SK-N-SH treated with all-trans-retinoic acid at 6 μM for 48 hours (cell line): ENCODE results near the gene PLET1.

Source experiments
- ATAC-seq: fragments of 200-7000 bp; cut with Tn5 transposase; 3 replicates; pipeline ENCODE4 v1.9.1; 2020; ENCODE audit warnings: mild to moderate bottlenecking, moderate library complexity
- ARNTL ChIP-seq: fragments of 450-650 bp; formaldehyde crosslinking; IDR thresholded peaks from 2 replicates; pipeline ENCODE4 v1.5.0; 2020; ENCODE audit warnings: low read depth, mild to moderate bottlenecking, moderate library complexity, borderline replicate concordance
- BACH2 ChIP-seq: fragments of 250-450 bp; sonication (Bioruptor Pico); IDR thresholded peaks from 2 replicates; pipeline ENCODE4 v1.9.0; 2021; ENCODE audit warnings: mild to moderate bottlenecking, borderline replicate concordance
- CSDC2 ChIP-seq: fragments of 250-450 bp; sonication (Bioruptor Pico); IDR thresholded peaks from 2 replicates; pipeline ENCODE4 v1.5.0; 2020; ENCODE audit warnings: mild to moderate bottlenecking, moderate library complexity
- ESRRG ChIP-seq: fragments of 250-450 bp; sonication (Bioruptor Pico); IDR thresholded peaks from 2 replicates; pipeline ENCODE4 v1.6.1; 2021; ENCODE audit warnings: mild to moderate bottlenecking
- GLIS3 ChIP-seq: fragments of 250-450 bp; sonication (Bioruptor Pico); IDR thresholded peaks from 2 replicates; pipeline ENCODE4 v1.5.0; 2020; ENCODE audit warnings: mild to moderate bottlenecking, moderate library complexity
- ISL1 ChIP-seq: fragments of 250-450 bp; sonication (Bioruptor Pico); IDR thresholded peaks from 2 replicates; pipeline ENCODE4 v2.1.2; 2022; ENCODE audit warnings: mild to moderate bottlenecking, moderate library complexity
- OSR1 ChIP-seq: fragments of 250-450 bp; sonication (Bioruptor Pico); IDR thresholded peaks from 2 replicates; pipeline ENCODE4 v1.8.0; 2022; ENCODE audit warnings: moderate library complexity, mild to moderate bottlenecking, inconsistent platforms
- PPARA ChIP-seq: fragments of 250-450 bp; sonication (Bioruptor Pico); IDR thresholded peaks from 2 replicates; pipeline ENCODE4 v1.5.0; 2020; ENCODE audit warnings: mild to moderate bottlenecking, borderline replicate concordance
- RARB ChIP-seq: fragments of 250-450 bp; sonication (Bioruptor Pico); IDR thresholded peaks from 2 replicates; pipeline ENCODE4 v1.8.0; 2021; ENCODE audit warnings: mild to moderate bottlenecking, moderate library complexity
- SNAI2 ChIP-seq: fragments of 250-450 bp; sonication (Bioruptor Pico); IDR thresholded peaks from 2 replicates; pipeline ENCODE4 v1.5.0; 2020; ENCODE audit warnings: mild to moderate bottlenecking, moderate library complexity
- TCF4 ChIP-seq: fragments of 250-450 bp; sonication (Bioruptor Pico); IDR thresholded peaks from 2 replicates; pipeline ENCODE4 v1.8.0; 2021; ENCODE audit warnings: mild to moderate bottlenecking, moderate library complexity, borderline replicate concordance
- TOX ChIP-seq: fragments of 250-450 bp; sonication (Bioruptor Pico); IDR thresholded peaks from 2 replicates; pipeline ENCODE4 v1.8.0; 2021; ENCODE audit warnings: mild to moderate bottlenecking, moderate library complexity, borderline replicate concordance
- ZC3H10 ChIP-seq: fragments of 250-450 bp; sonication (Bioruptor Pico); IDR thresholded peaks from 2 replicates; pipeline ENCODE4 v1.5.1; 2021; ENCODE audit warnings: mild to moderate bottlenecking, moderate library complexity
- ZFP3 ChIP-seq: fragments of 250-450 bp; sonication (Bioruptor Pico); IDR thresholded peaks from 2 replicates; pipeline ENCODE4 v1.5.0; 2020; ENCODE audit warnings: mild to moderate bottlenecking, moderate library complexity
- ZFP30 ChIP-seq: fragments of 450-650 bp; formaldehyde crosslinking; IDR thresholded peaks from 2 replicates; pipeline ENCODE4 v1.5.0; 2022; ENCODE audit warnings: mild to moderate bottlenecking, moderate library complexity
- ZNF565 ChIP-seq: fragments of 450-650 bp; formaldehyde crosslinking; conservative IDR thresholded peaks from 2 replicates; pipeline ENCODE4 v1.5.0; 2020; ENCODE audit warnings: low read depth, mild to moderate bottlenecking, moderate library complexity
- ZNF70 ChIP-seq: fragments of 450-650 bp; formaldehyde crosslinking; IDR thresholded peaks from 2 replicates; pipeline ENCODE4 v1.5.0; 2020; ENCODE audit warnings: mild to moderate bottlenecking, moderate library complexity
- ZNF8 ChIP-seq: fragments of 450-650 bp; formaldehyde crosslinking; IDR thresholded peaks from 2 replicates; pipeline ENCODE4 v1.5.0; 2020; ENCODE audit warnings: mild to moderate bottlenecking, moderate library complexity
- TF ChIP-seq, protein P1 (sequence below): fragments of 250-450 bp; sonication (Bioruptor Pico); IDR thresholded peaks from 2 replicates; pipeline ENCODE4 v1.8.0; 2020; ENCODE audit warnings: mild to moderate bottlenecking, moderate library complexity, borderline replicate concordance
- TF ChIP-seq, protein P2 (sequence below): fragments of 250-450 bp; sonication (Bioruptor Pico); IDR thresholded peaks from 2 replicates; pipeline ENCODE4 v1.5.1; 2021; ENCODE audit warnings: mild to moderate bottlenecking, moderate library complexity
- TF ChIP-seq, protein P3 (sequence below): fragments of 250-450 bp; sonication (Bioruptor Pico); IDR thresholded peaks from 2 replicates; pipeline ENCODE4 v1.5.0; 2020; ENCODE audit warnings: mild to moderate bottlenecking, moderate library complexity
- TF ChIP-seq, protein P4 (sequence below): fragments of 250-450 bp; sonication (Bioruptor Pico); IDR thresholded peaks from 2 replicates; pipeline ENCODE4 v1.8.0; 2021; ENCODE audit warnings: low read depth, mild to moderate bottlenecking, moderate library complexity, borderline replicate concordance

The PLET1 gene

DNA sequence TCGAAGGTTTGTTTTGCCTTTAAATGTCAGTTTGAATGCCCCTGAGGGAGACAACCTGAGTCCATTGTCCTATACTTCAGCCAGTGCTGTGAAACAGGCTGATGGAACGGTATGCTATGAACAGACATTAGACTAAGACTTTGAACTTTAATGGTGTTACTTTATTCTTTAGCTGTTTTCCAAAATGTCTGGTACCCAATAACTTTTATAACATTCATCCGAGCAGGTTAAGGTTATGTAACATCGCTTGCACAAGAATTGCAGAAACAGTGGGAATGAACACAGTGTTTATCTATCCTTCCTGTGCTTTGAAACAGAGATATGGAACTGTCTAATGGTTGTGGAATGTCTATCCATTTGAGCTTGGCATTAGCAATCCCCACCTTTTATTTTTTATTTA is 46.9 kb downstream of the PLET1 start:
- no peak for TF ChIP-seq CSDC2 (CRISPR knock-in tag)
- TF ChIP-seq, all 23 proteins: peak for 0
- no peak for ATAC-seq

DNA sequence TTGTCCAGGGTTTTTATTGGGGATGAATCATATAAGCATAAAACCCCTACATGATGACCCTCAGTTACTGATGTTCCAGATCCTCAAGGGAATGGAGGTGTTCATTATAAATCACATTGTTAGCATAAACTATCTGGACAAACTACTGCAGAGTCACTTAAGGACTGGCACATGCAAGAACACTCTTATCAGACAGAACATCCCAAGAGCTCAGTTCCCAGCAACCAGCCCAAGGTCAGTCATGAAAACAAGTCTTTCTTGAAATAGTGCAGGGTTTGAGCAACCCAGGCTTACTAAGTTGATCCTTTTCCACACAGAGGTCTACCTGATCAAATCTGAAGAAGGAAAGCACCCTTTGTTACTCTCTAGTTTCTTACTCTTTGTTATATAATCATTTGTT is 48.0 kb downstream of the PLET1 start:
- no peak for TF ChIP-seq RARB (CRISPR knock-in tag)
- no peak for TF ChIP-seq ZNF70 (CRISPR knock-in tag)
- no peak for TF ChIP-seq ZFP30 (CRISPR knock-in tag)
- no peak for TF ChIP-seq TCF4 (CRISPR knock-in tag)
- no peak for TF ChIP-seq OSR1 (CRISPR knock-in tag)
- no peak for TF ChIP-seq ZC3H10 (CRISPR knock-in tag)
- TF ChIP-seq ARNTL (CRISPR knock-in tag), result no peak
- no peak for TF ChIP-seq GLIS3 (CRISPR knock-in tag)
- no peak for TF ChIP-seq ZNF565 (CRISPR knock-in tag)
- no peak for ATAC-seq

DNA sequence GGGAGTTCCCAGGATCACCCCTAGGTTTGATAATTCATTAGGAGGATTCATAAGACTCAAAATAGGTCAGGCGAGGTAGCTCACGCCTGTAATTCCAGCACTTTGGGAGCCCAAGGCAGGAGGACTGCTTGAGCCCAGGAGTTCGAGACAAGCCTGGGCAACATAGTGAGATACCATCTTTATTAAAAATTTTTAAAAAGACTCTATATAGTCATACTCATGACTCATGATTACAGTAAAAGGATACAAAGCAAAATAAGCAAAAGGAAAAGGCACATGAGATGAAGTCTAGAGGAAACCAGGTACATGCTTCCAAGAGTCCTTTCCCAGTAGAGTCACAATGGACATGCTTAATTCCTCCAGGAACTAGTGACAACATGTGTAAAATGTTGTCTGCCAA is 48.4 kb downstream of the PLET1 start:
- no peak for TF ChIP-seq ZNF8
- TF ChIP-seq SNAI2 (CRISPR knock-in tag), result no peak
- no peak for TF ChIP-seq PPARA (CRISPR knock-in tag)
- TF ChIP-seq ZNF565 (CRISPR knock-in tag), result no peak
- TF ChIP-seq ISL1 (CRISPR knock-in tag), result no peak
- TF ChIP-seq ZFP3 (CRISPR knock-in tag), result no peak
- no peak for TF ChIP-seq GLIS3 (CRISPR knock-in tag)
- TF ChIP-seq, protein P1, sequence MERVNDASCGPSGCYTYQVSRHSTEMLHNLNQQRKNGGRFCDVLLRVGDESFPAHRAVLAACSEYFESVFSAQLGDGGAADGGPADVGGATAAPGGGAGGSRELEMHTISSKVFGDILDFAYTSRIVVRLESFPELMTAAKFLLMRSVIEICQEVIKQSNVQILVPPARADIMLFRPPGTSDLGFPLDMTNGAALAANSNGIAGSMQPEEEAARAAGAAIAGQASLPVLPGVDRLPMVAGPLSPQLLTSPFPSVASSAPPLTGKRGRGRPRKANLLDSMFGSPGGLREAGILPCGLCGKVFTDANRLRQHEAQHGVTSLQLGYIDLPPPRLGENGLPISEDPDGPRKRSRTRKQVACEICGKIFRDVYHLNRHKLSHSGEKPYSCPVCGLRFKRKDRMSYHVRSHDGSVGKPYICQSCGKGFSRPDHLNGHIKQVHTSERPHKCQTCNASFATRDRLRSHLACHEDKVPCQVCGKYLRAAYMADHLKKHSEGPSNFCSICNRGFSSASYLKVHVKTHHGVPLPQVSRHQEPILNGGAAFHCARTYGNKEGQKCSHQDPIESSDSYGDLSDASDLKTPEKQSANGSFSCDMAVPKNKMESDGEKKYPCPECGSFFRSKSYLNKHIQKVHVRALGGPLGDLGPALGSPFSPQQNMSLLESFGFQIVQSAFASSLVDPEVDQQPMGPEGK, result no peak
- TF ChIP-seq TCF4 (CRISPR knock-in tag), result no peak
- no peak for TF ChIP-seq TOX
- no peak for TF ChIP-seq ZFP30 (CRISPR knock-in tag)
- TF ChIP-seq, protein P2, sequence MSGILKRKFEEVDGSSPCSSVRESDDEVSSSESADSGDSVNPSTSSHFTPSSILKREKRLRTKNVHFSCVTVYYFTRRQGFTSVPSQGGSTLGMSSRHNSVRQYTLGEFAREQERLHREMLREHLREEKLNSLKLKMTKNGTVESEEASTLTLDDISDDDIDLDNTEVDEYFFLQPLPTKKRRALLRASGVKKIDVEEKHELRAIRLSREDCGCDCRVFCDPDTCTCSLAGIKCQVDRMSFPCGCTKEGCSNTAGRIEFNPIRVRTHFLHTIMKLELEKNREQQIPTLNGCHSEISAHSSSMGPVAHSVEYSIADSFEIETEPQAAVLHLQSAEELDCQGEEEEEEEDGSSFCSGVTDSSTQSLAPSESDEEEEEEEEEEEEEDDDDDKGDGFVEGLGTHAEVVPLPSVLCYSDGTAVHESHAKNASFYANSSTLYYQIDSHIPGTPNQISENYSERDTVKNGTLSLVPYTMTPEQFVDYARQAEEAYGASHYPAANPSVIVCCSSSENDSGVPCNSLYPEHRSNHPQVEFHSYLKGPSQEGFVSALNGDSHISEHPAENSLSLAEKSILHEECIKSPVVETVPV (CRISPR knock-in tag), result no peak
- no peak for TF ChIP-seq RARB (CRISPR knock-in tag)
- ATAC-seq, result no peak

DNA sequence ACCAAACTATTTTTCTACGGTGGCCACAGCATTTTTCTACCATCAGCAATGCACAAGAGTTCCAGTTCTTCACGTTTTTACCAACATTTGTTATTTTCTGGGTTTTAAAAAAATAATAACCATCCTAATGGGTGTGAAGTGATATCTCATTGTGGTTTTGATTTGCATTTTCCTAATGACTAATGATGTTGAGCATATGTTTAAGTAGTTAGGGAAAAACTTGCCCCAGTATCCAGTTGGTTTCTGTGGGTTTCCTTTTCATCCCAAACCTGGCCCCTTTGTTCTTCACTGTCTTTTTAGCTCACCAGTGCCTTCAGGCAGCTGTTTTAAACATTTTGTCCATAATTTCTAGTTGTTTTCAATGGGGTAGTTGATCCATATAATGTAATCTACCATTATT is 49.1 kb downstream of the PLET1 start:
- ATAC-seq, result no peak
- TF ChIP-seq, protein P1, result no peak
- TF ChIP-seq, protein P3, sequence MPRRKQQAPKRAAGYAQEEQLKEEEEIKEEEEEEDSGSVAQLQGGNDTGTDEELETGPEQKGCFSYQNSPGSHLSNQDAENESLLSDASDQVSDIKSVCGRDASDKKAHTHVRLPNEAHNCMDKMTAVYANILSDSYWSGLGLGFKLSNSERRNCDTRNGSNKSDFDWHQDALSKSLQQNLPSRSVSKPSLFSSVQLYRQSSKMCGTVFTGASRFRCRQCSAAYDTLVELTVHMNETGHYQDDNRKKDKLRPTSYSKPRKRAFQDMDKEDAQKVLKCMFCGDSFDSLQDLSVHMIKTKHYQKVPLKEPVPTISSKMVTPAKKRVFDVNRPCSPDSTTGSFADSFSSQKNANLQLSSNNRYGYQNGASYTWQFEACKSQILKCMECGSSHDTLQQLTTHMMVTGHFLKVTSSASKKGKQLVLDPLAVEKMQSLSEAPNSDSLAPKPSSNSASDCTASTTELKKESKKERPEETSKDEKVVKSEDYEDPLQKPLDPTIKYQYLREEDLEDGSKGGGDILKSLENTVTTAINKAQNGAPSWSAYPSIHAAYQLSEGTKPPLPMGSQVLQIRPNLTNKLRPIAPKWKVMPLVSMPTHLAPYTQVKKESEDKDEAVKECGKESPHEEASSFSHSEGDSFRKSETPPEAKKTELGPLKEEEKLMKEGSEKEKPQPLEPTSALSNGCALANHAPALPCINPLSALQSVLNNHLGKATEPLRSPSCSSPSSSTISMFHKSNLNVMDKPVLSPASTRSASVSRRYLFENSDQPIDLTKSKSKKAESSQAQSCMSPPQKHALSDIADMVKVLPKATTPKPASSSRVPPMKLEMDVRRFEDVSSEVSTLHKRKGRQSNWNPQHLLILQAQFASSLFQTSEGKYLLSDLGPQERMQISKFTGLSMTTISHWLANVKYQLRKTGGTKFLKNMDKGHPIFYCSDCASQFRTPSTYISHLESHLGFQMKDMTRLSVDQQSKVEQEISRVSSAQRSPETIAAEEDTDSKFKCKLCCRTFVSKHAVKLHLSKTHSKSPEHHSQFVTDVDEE (CRISPR knock-in tag), result no peak
- TF ChIP-seq TCF4 (CRISPR knock-in tag) (no peak), PPARA (CRISPR knock-in tag) (no peak), RARB (CRISPR knock-in tag) (no peak), ZFP3 (CRISPR knock-in tag) (no peak), ZFP30 (CRISPR knock-in tag) (no peak), ISL1 (CRISPR knock-in tag) (no peak), SNAI2 (CRISPR knock-in tag) (no peak), ESRRG (CRISPR knock-in tag) (no peak), ZNF565 (CRISPR knock-in tag) (no peak), GLIS3 (CRISPR knock-in tag) (no peak), ZNF8 (no peak), BACH2 (CRISPR knock-in tag) (no peak), TOX (no peak)
- TF ChIP-seq, protein P2 (CRISPR knock-in tag), result no peak
- TF ChIP-seq, protein P4, sequence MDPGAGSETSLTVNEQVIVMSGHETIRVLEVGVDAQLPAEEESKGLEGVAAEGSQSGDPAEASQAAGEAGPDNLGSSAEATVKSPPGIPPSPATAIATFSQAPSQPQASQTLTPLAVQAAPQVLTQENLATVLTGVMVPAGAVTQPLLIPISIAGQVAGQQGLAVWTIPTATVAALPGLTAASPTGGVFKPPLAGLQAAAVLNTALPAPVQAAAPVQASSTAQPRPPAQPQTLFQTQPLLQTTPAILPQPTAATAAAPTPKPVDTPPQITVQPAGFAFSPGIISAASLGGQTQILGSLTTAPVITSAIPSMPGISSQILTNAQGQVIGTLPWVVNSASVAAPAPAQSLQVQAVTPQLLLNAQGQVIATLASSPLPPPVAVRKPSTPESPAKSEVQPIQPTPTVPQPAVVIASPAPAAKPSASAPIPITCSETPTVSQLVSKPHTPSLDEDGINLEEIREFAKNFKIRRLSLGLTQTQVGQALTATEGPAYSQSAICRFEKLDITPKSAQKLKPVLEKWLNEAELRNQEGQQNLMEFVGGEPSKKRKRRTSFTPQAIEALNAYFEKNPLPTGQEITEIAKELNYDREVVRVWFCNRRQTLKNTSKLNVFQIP (CRISPR knock-in tag), result no peak
